ENCODE measurements around the gene SUGCT.
"Not testable (repeated sequence)": the region's sequence is repeated elsewhere in the genome, so short reads cannot be mapped to it uniquely, and the experiment has no call there.

Gene SUGCT

GRCh38 chr7:40587419-40587818 lies 452.6 kb downstream of the SUGCT start:
- DNase-seq: no peak

- no peak for DNase-seq
Observed at GRCh38 chr7:40595129-40595528, 460.3 kb downstream of the SUGCT start.

- no peak for DNase-seq
Observed at GRCh38 chr7:40595832-40596231, 461.0 kb downstream of the SUGCT start.

GRCh38 chr7:40597517-40597916 lies 462.7 kb downstream of the SUGCT start:
- no peak for DNase-seq

- DNase-seq: no peak
Observed at GRCh38 chr7:40598915-40599314, 464.1 kb downstream of the SUGCT start.

GRCh38 chr7:40599836-40600235 lies 465.0 kb downstream of the SUGCT start:
- DNase-seq: no peak

GRCh38 chr7:40602351-40602750 lies 467.5 kb downstream of the SUGCT start:
- DNase-seq: not testable (repeated sequence)

GRCh38 chr7:40604601-40605438 lies 470.0 kb downstream of the SUGCT start:
- peak; percentile 3 for DNase-seq

- DNase-seq: no peak
Observed at GRCh38 chr7:40608321-40609075, 473.7 kb downstream of the SUGCT start.

GRCh38 chr7:40610461-40610860 lies 475.7 kb downstream of the SUGCT start:
- DNase-seq: no peak

GRCh38 chr7:40611095-40611871 lies 476.5 kb downstream of the SUGCT start:
- DNase-seq: no peak

GRCh38 chr7:40612298-40612697 lies 477.5 kb downstream of the SUGCT start:
- DNase-seq: no peak

- no peak for DNase-seq
Observed at GRCh38 chr7:40619647-40620046, 484.8 kb downstream of the SUGCT start.

GRCh38 chr7:40621592-40621998 lies 486.8 kb downstream of the SUGCT start:
- DNase-seq: no peak

- no peak for DNase-seq
Observed at GRCh38 chr7:40622941-40623501, 488.2 kb downstream of the SUGCT start.

GRCh38 chr7:40623863-40624262 lies 489.1 kb downstream of the SUGCT start:
- no peak for DNase-seq

GRCh38 chr7:40627361-40627760 lies 492.6 kb downstream of the SUGCT start:
- not testable (repeated sequence) for DNase-seq

GRCh38 chr7:40629891-40630290 lies 495.1 kb downstream of the SUGCT start:
- DNase-seq: no peak

- no peak for DNase-seq
Observed at GRCh38 chr7:40634118-40634517, 499.3 kb downstream of the SUGCT start.

- no peak for DNase-seq
Observed at GRCh38 chr7:40638545-40639320, 503.9 kb downstream of the SUGCT start.

GRCh38 chr7:40640566-40640965 lies 505.8 kb downstream of the SUGCT start:
- no peak for DNase-seq

GRCh38 chr7:40641701-40642100 lies 506.9 kb downstream of the SUGCT start:
- no peak for DNase-seq
